ENCODE measurements around the gene RRH. TPM values are rescaled to one million over a fixed set of nuclear protein-coding genes. Genes with fewer than 3 reads are reported as not detected.

The RRH gene
- total RNA-seq, 2 donors from 2014 or later = 0.57 TPM; not detected in 1

DNA sequence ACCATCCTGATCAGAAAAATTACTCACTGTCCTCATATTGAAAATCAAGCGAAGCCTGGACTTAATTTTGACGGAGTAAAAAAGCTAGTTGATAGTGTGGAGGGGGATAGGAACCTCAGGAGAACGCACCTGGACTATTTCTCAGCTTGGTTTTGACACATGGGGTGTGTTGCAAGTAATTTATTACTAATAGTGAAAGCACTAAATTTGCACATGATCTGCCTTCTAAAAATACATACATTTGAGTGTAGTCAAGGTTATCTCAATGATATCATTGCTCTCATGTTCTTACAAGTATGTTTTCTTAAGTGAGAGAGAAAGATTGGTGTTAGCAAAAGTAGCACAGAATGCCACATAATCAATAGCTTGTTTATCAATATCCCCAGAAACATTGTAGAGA lies 49.6 kb downstream of the RRH start:
- Histone ChIP-seq H3K4me1 (no peaks in the 10 kb centered on the region), H3K27me3 (no peaks in the 10 kb centered on the region), H3K9ac (ENCODE audit: low read depth in 2 of 2, low read length in 2 of 2) (no peak overlapping the region), H3K36me3 (no peaks in the 10 kb centered on the region), H3K4me3 (no peak overlapping the region), H3K9me3 (no peaks in the 10 kb centered on the region), H3K27ac (no peak overlapping the region)
- intact Hi-C loops (cut with DNase I) = no loop called here
- TF ChIP-seq, protein P1, sequence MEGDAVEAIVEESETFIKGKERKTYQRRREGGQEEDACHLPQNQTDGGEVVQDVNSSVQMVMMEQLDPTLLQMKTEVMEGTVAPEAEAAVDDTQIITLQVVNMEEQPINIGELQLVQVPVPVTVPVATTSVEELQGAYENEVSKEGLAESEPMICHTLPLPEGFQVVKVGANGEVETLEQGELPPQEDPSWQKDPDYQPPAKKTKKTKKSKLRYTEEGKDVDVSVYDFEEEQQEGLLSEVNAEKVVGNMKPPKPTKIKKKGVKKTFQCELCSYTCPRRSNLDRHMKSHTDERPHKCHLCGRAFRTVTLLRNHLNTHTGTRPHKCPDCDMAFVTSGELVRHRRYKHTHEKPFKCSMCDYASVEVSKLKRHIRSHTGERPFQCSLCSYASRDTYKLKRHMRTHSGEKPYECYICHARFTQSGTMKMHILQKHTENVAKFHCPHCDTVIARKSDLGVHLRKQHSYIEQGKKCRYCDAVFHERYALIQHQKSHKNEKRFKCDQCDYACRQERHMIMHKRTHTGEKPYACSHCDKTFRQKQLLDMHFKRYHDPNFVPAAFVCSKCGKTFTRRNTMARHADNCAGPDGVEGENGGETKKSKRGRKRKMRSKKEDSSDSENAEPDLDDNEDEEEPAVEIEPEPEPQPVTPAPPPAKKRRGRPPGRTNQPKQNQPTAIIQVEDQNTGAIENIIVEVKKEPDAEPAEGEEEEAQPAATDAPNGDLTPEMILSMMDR (IDR thresholded peaks at IDR 0.05) = no peak
- no peak for DNase-seq

DNA sequence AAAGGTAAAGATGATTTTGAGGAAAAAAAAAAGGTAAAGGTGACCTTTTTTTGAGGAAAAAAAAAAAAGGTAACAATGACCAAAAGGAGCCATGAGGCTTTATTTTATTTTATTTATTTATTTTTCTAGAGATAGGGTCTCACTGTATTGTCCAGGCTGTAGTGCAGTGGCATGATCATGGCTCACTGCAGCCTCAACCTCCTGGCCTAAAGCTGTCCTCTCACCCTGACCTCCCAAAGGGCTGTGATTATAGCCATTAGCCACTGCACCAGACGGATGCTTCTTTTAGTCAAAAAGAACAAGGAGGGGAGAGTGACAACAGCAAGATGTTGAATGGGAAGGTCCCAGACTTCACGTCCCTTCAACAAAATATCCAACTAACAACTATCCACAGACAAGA lies 50.6 kb downstream of the RRH start:
- Histone ChIP-seq H3K27me3 (no peaks in the 10 kb centered on the region), H3K9ac (ENCODE audit: low read depth in 2 of 2, low read length in 2 of 2) (no peak overlapping the region), H3K4me3 (no peak overlapping the region), H3K4me1 (no peaks in the 10 kb centered on the region), H3K9me3 (no peaks in the 10 kb centered on the region), H3K27ac (no peak overlapping the region), H3K36me3 (no peaks in the 10 kb centered on the region)
- TF ChIP-seq, protein P1 (IDR thresholded peaks at IDR 0.05) = no peak
- DNase-seq = no peak
- intact Hi-C loops (cut with DNase I) = no loop called here

DNA sequence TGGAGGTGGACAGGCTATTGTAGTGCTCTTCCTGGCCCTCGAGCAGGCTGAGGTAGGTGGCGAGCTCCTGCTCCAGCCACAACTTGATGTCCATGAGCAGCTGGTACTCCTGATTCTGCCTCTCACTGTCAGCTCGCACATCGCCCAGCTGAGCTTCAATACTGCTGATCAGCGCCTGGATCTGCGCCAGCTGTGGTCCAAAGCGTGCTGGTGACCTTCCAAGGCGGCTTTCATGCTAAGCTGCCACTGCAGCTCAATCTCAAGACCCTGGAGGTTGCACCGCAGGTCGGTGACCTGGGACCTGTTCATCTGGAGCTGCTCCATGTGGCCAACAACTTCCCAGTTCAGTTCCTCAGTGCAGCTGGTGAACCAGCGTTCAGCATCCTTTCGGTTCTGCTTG lies 51.3 kb downstream of the RRH start:
- TF ChIP-seq, protein P1 (IDR thresholded peaks at IDR 0.05) = no peak
- DNase-seq = no peak
- intact Hi-C loops (cut with DNase I) = no loop called here
- no peak overlapping the region for H3K4me3 ChIP-seq
- no peak overlapping the region for H3K27ac ChIP-seq
- H3K36me3 ChIP-seq = no peaks in the 10 kb centered on the region
- no peak overlapping the region for H3K9ac ChIP-seq (ENCODE audit: low read depth in 2 of 2, low read length in 2 of 2)
- no peaks in the 10 kb centered on the region for H3K9me3 ChIP-seq
- no peaks in the 10 kb centered on the region for H3K27me3 ChIP-seq
- H3K4me1 ChIP-seq = no peaks in the 10 kb centered on the region

DNA sequence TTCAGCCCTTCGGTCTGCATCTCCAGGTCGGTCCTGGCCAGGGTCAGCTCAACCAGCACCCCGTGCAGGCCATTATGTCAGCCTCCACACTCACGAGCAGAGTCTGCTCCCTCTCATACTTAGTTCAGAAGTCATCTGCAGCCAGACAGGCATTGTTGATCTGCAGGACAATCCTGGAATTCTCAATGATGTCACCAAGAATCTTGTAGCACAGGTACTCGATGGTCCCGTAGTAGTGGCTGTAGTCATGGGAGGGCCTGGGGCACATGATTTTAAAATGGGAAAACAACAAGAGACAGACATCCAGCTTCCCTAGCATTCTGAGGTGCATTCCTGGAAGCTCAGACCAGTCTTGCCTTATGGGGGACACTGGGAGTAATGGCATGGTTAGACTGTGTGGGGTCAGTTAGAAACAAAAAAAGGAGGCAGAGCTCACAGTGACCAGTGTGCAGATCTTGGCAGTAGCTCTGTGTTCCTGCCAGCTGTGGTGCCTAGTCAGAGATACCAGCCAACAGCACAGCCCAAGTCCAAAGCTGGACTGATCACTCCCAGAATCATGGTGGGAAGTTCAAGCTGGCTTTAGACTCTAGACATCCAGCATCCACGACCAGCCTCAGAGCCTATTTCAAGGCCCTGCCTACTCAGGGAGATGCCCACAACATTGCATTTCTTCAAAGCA lies 52.0 kb downstream of the RRH start:
- Histone ChIP-seq H3K4me3 (no peak overlapping the region), H3K9ac (ENCODE audit: low read depth in 2 of 2, low read length in 2 of 2) (no peak overlapping the region), H3K27ac (no peak overlapping the region), H3K9me3 (no peaks in the 10 kb centered on the region), H3K4me1 (no peaks in the 10 kb centered on the region), H3K36me3 (no peaks in the 10 kb centered on the region), H3K27me3 (no peaks in the 10 kb centered on the region)
- TF ChIP-seq, protein P1 (IDR thresholded peaks at IDR 0.05) = no peak
- intact Hi-C loops (cut with DNase I) = no loop called here
- no peak for DNase-seq

DNA sequence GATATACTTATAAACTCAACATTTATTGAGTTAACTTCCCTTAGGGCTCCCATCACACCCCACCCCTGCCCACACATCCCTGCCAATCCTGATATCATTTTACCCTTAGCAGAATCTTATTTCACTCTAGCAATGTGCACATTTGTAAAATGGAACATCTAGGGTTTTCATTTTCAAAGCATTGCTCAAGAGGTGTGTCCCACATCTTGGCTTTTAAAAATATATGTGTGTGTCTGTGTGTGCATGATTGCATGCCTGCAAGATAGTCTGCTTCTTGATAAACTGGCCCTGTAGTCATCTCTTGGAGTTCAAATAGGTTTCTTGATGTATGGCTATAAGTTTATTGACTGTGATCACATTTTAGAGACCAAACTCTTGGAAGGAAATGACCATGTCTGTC lies 58.5 kb downstream of the RRH start:
- no peaks in the 10 kb centered on the region for H3K4me1 ChIP-seq
- TF ChIP-seq, protein P1 (IDR thresholded peaks at IDR 0.05) = no peak
- intact Hi-C loops (cut with DNase I) = no loop called here
- H3K36me3 ChIP-seq = no peaks in the 10 kb centered on the region
- H3K4me3 ChIP-seq = no peak overlapping the region
- H3K27me3 ChIP-seq = no peaks in the 10 kb centered on the region
- H3K27ac ChIP-seq = no peak overlapping the region
- no peak overlapping the region for H3K9ac ChIP-seq (ENCODE audit: low read depth in 2 of 2, low read length in 2 of 2)
- no peaks in the 10 kb centered on the region for H3K9me3 ChIP-seq
- DNase-seq = no peak

Measured in colonic mucosa (tissue), 4 donors.